HG03175 (cell line): ENCODE measurements around the gene C11orf87.

Source experiments
- ATAC-seq: cut with Tn5 transposase; IDR thresholded peaks from one replicate; pipeline ENCODE4 v1.9.1; 2021; ENCODE audit warnings: mild to moderate bottlenecking, moderate library complexity; ENCODE audit not compliant: unreplicated experiment

The C11orf87 gene

GRCh38 chr11:109421981-109422869 is at the start of gene C11orf87:
Gene C11orf87 (plus strand): TSS chr11:109422190. CDS start chr11:109423634, 1,444 bp downstream.
- no peak for ATAC-seq

GRCh38 chr11:109374032-109374431 is 48.0 kb upstream of the C11orf87 start:
- ATAC-seq = no peak

GRCh38 chr11:109374441-109374840 is 47.5 kb upstream of the C11orf87 start:
- no peak for ATAC-seq

GRCh38 chr11:109377039-109377742 is 44.8 kb upstream of the C11orf87 start:
- no peak for ATAC-seq

GRCh38 chr11:109378034-109378433 is 44.0 kb upstream of the C11orf87 start:
- ATAC-seq = no peak

GRCh38 chr11:109383306-109383705 is 38.7 kb upstream of the C11orf87 start:
- ATAC-seq = no peak

- ATAC-seq = no peak
These were observed 37.1 kb upstream of the C11orf87 start for GRCh38 chr11:109384873-109385272.

GRCh38 chr11:109388982-109389381 is 33.0 kb upstream of the C11orf87 start:
- no peak for ATAC-seq

GRCh38 chr11:109390752-109391151 is 31.2 kb upstream of the C11orf87 start:
- no peak for ATAC-seq

- no peak for ATAC-seq
These were observed 20.4 kb upstream of the C11orf87 start for GRCh38 chr11:109401545-109401944.

GRCh38 chr11:109405671-109406070 is 16.3 kb upstream of the C11orf87 start:
- ATAC-seq = no peak

- no peak for ATAC-seq
These were observed 5.4 kb upstream of the C11orf87 start for GRCh38 chr11:109416601-109417000.

GRCh38 chr11:109422870-109423465 is 978 bp downstream of the C11orf87 start:
- ATAC-seq = no peak

- ATAC-seq = no peak
These were observed 1.6 kb downstream of the C11orf87 start for GRCh38 chr11:109423466-109424190.

- no peak for ATAC-seq
These were observed 2.9 kb downstream of the C11orf87 start for GRCh38 chr11:109424901-109425300.

- no peak for ATAC-seq
These were observed 3.6 kb downstream of the C11orf87 start for GRCh38 chr11:109425554-109425953.

GRCh38 chr11:109426442-109427240 is 4.7 kb downstream of the C11orf87 start:
- no peak for ATAC-seq

GRCh38 chr11:109432105-109432504 is 10.1 kb downstream of the C11orf87 start:
- ATAC-seq = no peak

GRCh38 chr11:109433753-109434256 is 11.8 kb downstream of the C11orf87 start:
- no peak for ATAC-seq
